ENCODE measurements around the gene DNAJB11.
A peak's percentile ranks its signal among the peaks of the same experiment; 100 is the strongest.

DNAJB11 gene

GRCh38 chr3:186598108-186598784 is 27.7 kb downstream of the DNAJB11 start:
- no peak for DNase-seq

- DNase-seq, result no peak
These were observed 28.2 kb downstream of the DNAJB11 start for GRCh38 chr3:186598794-186599141.

GRCh38 chr3:186599142-186599784 is 28.7 kb downstream of the DNAJB11 start:
- no peak for DNase-seq

DNA sequence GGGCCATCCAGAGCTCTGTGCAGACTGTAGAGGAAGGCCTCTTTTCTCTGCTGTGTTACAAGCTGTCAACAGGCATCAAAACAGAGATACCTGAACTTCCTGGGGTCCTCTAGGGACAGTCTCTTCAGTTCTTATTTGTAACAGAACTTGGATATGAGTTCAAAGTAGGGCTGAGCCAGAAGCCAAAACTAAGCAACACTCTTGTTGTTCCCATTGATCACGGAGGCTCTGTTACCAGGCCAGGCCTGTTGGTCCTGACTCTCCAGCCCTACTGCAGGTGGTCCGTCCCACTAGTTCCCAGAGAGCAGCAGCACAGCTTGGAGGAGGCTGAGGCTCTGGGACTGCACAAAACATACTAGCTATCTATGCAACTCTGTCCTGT is 29.3 kb downstream of the DNAJB11 start:
- DNase-seq, result no peak

DNA sequence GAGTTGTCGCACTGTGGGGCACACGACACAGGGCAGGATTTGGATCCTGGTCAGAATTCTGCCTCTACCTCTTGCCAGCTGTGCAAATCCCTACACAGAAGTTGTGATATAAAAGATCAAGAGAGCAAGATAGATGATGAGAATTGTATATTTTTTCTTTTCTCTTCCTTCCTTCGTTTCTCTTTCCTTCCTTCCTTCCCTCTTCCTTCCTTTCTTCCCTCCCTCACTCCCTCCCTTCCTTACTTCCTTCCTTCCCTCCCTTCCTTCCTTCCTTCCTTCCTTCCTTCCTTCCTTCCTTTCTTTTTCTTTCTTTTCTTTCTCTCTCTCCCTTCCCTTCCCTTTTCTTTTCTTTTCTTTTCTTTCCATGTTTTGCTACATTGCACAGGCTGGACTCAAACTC is 30.4 kb downstream of the DNAJB11 start:
- DNase-seq, result no peak

- no peak for DNase-seq
These were observed 32.6 kb downstream of the DNAJB11 start for GRCh38 chr3:186603159-186603558.

DNA sequence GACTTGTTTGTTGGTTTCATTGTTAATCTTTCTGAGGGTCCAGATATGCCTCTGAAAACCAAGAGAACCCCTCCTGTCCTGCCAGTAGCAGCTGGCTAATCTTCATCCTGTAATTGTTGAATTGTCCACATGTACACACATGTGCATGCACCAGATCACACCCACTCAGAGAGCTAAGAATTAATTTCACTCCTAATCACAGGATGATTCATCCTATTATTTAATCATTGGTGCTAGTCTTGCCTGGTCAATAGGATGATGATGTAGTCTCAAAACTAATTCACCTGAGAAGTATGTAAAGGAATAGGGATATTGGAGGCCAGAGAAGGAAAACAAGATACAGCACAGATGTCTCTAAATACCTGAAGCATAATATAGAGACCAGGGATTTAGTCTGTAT is 34.6 kb downstream of the DNAJB11 start:
- DNase-seq, result no peak

DNA sequence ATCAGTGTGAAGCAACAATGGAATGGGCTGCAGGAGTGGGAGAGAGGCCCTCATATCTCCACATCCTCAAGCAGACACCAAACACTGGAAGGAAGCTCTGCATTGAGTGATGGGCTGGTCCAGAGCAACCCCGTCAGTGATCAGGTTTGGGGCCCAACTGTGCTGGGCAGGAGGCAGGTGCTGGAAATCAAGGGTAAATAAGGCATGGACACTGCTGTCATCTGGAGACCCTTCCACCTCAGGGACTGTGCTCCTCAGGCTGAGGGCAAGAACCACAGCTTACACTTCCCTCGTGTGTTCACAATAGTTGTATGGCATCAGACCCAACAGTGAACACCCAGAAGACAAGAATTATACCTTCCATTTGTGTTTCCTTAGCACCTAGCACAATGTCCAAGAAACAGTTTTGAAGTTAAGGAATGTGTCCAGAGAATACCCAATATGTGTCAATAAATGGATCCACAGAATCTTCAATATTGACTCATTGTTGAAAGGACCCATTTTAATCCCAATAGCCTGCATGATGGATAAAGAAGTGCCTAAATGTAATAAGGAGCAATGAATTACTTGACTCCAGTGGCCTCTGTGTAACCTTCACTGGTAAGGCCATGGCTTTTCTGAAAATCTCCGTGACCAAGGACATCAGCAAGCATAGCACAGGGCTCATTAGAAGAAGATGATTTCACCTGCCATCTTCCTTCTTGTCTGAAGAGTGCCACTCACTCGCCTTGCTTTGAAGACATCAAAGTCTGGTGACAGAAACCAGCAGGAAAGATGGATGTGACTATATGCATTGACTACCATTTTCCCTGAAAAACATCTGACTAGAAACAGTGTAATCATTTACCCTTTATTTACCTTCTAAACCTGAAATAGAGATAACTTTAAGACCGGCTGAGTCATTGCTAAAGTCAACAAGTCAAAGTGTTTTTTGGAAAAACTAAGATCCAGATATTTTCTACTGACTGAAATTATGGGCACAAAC is 35.3 kb downstream of the DNAJB11 start:
- no peak for DNase-seq

DNA sequence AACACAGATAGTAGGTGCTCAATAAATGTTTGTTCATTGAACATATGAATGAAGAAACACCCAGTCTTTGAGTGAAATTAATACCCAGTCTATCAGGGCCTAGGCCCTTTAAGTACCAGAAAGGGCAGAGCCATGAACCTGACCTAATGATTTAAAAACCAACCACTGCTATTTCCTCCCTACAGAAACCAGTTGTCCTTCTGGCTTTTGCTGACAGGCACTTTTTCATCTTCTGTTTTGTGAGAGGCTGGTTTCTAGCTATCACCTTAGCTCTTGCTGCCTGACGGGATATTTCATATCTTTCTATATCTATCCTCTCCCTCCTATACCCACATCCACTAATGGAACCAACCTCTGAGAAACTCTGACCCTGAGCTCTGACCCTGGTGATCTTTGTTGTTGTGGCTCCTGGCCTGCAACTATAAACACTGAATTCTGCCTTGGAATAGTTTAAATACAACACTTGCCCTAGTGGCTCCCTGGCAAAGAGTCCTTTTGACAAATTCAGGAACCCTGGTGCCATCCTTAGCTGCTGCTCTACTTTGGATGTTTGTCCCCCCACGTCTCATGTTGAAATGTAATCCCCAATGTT is 38.2 kb downstream of the DNAJB11 start:
- no peak for DNase-seq

DNA sequence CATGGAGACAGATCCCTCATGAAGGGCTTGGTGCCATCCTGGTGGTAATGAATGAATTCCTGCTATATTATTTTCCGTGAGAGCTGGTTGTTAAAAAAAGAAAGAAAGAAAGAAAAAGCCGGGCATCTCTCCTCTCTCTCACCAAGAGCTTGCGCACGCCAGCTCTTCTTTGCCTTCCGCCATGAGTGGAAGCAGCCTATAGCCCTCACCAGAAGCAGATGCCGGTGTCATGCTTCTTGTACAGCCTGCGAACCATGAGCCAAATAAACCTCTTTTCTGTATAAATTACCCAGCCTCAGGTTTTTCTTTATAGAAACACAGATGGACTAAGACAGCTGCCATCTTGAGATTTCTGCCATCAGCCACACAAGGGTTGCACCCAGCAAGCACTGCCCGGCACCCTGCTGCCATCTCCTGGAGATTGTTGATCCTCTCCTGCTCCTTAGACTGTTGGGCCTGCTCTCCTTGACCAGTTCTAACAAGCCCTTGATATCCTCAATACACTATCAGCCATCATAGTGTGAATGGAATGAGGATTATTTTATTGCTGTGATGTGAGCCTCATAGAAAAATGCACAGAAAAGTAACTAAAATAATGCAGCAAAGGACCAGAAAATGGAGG is 38.8 kb downstream of the DNAJB11 start:
- no peak for DNase-seq

DNA sequence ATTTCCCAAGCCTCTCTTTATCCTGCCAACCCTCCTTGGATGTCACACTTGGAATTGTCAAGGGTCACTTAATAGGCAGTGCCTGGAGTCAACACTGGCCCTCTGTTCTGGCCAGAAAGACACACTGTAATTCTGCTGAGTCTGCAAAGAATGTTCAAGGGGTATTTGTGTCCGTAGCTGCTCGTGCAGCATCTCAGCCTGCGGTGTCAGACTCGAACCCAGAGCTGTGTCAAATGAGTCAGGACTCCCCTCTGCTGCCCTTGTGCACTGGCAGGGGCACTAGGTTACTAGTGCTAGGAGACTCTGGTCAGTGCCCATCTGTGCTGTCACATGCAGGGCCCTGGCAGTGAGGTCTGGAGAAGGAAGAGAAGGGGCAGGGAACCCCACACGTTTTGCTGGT is 41.5 kb downstream of the DNAJB11 start:
- DNase-seq, result no peak

GRCh38 chr3:186612721-186613636 is 42.5 kb downstream of the DNAJB11 start, which contains the start of gene AHSG:
AHSG (plus strand) TSS chr3:186613060; CDS start chr3:186613142, 82 bp downstream.
- no peak for DNase-seq

GRCh38 chr3:186613637-186614265 is 43.2 kb downstream of the DNAJB11 start:
- DNase-seq, result no peak

DNA sequence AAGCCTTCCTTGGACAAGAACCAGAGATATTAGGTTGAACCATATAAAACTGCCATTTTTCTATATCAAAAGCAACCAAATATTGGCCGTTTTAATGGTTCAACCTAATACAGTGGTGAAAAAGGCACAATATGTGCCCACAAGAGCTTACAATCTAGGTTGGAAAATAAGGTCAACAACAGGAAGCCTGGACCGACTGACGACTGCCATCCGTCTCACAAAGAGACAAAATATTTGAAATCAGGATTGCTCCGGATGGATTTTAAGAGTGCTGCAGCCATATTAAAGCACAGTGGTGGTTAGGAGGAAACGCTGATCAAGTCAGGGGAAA is 43.7 kb downstream of the DNAJB11 start:
- no peak for DNase-seq

- DNase-seq, result peak; percentile 61
These were observed 44.3 kb downstream of the DNAJB11 start for GRCh38 chr3:186614597-186615483.

DNA sequence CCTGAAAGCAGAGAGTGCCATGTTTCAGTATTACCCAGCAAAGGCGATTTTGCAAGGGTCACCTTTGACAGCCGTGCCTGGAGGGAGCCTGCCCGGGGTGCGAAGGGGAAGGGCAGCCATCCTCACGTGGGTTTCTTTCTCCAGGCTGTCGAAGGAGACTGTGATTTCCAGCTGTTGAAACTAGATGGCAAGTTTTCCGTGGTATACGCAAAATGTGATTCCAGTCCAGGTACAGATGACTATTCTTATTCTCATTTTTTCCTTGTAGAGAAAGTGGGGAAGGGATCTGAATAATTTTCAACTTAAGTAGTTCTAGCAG is 45.7 kb downstream of the DNAJB11 start:
- DNase-seq, result no peak

DNA sequence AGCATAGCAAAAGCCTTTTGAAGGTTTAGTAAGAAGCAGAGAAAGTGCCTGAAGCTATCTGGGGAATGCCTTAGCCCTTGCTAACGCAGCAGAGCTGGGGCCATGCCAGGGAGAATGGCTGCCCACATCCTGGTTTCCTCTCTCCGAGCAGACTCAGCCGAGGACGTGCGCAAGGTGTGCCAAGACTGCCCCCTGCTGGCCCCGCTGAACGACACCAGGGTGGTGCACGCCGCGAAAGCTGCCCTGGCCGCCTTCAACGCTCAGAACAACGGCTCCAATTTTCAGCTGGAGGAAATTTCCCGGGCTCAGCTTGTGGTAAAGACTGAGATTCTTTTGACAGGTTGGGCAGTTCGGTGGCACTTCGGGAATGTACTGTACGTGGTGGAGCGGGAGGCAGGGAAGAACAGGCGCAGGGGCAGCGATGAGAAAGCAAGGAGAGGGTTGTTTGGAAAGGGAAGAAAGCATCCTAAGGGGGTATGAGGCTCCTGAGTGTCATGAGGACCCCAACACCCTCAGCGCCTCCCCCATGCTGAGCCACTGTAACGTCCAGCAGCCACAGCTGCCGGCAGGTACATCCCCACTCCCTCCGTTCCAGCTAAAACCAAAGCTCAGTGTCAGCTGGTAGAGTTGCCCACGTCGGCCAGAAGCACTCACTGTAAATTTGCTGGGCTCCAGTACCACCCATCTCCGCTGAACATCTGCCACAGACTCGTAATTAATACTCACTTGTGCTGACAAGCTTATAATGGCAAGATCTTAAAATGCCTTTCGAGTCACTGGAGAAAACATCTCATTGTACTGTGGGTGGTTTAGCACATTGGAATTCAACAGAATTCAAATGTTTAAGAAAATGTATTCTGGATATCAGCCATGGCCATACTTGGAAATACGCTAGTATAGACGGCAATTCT is 46.8 kb downstream of the DNAJB11 start:
- peak; percentile 76 for DNase-seq

DNA sequence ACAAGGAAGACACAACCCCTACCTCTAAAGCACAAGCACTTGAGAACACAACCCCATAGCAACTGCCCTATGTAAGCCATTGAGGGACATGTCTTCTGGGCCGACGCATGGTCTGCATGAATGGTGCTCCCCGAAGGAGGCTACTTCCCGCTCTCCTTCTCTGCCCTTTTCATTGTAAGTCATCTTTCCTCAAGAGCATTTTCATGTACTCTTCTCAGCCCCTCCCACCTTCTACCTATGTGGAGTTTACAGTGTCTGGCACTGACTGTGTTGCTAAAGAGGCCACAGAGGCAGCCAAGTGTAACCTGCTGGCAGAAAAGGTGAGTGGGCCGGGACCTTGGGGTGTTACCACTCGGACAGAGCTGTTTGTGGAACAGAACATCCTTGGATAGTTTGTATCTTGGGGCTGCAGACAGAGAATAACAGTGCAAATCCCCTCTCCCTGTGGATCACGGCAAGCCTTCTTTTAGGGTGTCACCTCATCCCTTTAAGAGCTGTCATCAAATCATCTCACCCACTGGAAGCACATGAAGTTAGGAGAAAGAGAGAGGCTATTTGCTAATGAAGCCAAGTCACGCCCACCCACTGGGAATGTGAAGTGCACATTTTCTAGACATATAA is 47.9 kb downstream of the DNAJB11 start:
- DNase-seq, result no peak

DNA sequence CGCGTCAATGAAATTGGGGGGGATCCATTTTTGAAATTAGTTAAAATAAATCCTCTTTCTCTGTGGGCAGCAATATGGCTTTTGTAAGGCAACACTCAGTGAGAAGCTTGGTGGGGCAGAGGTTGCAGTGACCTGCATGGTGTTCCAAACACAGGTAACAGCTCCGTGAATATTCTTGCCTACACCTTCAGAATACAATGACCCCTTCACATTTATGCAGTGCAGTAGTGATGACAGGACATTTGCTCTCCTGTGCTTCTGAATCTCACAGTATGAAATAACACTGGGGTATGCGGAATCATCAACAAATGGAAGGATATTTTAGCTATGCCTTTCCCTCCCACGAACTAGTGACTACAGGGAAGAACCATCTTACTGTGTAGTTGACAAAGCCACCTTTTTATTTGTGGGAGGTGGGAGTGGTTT is 49.3 kb downstream of the DNAJB11 start:
- DNase-seq, result no peak
